Measurements from ENCODE around the gene SIRPA. TPM values are rescaled to one million over a fixed set of nuclear protein-coding genes. Genes with fewer than 3 reads are reported as not detected.

Gene SIRPA
- total and polyA plus RNA-seq, 2 of the 8 experiments (the other 6 are each of a cell fraction or from before 2014, with no cell fraction given) = 3.9 to 4.3 TPM

- Histone ChIP-seq H4K20me1 (replicated peaks in 1 of 2; ENCODE audit: control insufficient read depth in 1 of 2, insufficient read depth in 2 of 2, low read length in 2 of 2) (no peaks in the 10 kb centered on the region), H2BK5ac (ENCODE audit: low read depth, low read length) (no peak overlapping the region; the same call in 1 of the 2 replicates), H3K23me2 (ENCODE audit: low read depth, low read length) (no peaks in the 10 kb centered on the region), H2BK20ac (ENCODE audit: low read length) (no peak overlapping the region), H4K5ac (ENCODE audit: insufficient read length, low read depth, low read length) (no peak overlapping the region), H2BK120ac (replicated peaks; ENCODE audit: low read depth, low read length) (no peak overlapping the region), H3K14ac (ENCODE audit: insufficient read length) (no peak overlapping the region), H2BK15ac (ENCODE audit: low read length) (0 out of 2 replicates have a peak overlapping the region, but pooled peaks have one; percentile 61), H3K23ac (ENCODE audit: insufficient read length) (no peak overlapping the region), H3K36me3 (ENCODE audit: control insufficient read depth in 2 of 4, insufficient read depth in 4 of 4, low read length in 3 of 4) (no peaks in the 10 kb centered on the region), H3K27ac (ENCODE audit: low read depth, low read length) (no peak overlapping the region), H3K9ac (replicated peaks in 1 of 4; ENCODE audit: extremely low read depth in 1 of 4, low read depth in 3 of 4, low read length in 3 of 4) (no peak overlapping the region), H4K8ac (ENCODE audit: extremely low read depth, insufficient read depth, low read length) (no peak overlapping the region), H3K18ac (ENCODE audit: extremely low read depth, low read length) (no peak overlapping the region), H3K79me1 (ENCODE audit: low read depth, low read length) (no peaks in the 10 kb centered on the region), H2AK5ac (ENCODE audit: low read depth, low read length) (peak overlapping the region; percentile 53; the same call in 1 of the 2 replicates), H3K56ac (replicated peaks; ENCODE audit: insufficient read length, low read depth, low read length) (no peak overlapping the region), H3K4me2 (ENCODE audit: insufficient read depth in 1 of 2, low read depth in 2 of 2, low read length in 2 of 2) (no peak overlapping the region), H3K27me3 (replicated peaks in 1 of 4; ENCODE audit: control insufficient read depth in 3 of 4, extremely low read depth in 1 of 4, insufficient read depth in 3 of 4, low read length in 3 of 4) (peaks cover 0 to 8% (median 5%) of the 10 kb centered on the region in 4 experiments; a peak in 4 of 7 replicates), H3K79me2 (ENCODE audit: control insufficient read depth in 1 of 2, insufficient read depth in 2 of 2, low read length in 2 of 2) (no peaks in the 10 kb centered on the region), H3K9me3 (ENCODE audit: insufficient read depth in 2 of 2, low read depth in 1 of 2, low read length in 1 of 2) (no peaks in the 10 kb centered on the region), H3K4me3 (ENCODE audit: extremely low read depth in 1 of 4, insufficient read depth in 2 of 4, low read depth in 3 of 4, low read length in 4 of 4) (no peak overlapping the region), H4K91ac (replicated peaks; ENCODE audit: insufficient read length, low read length) (no peak overlapping the region), H2AFZ (ENCODE audit: low read length) (no peak overlapping the region), H2BK12ac (ENCODE audit: low read depth, low read length) (peak overlapping the region; percentile 75; the same call in 1 of the 2 replicates), H3K4me1 (replicated peaks in 1 of 4; ENCODE audit: control insufficient read depth in 3 of 4, insufficient read depth in 4 of 4, low read length in 3 of 4) (peaks cover 4 to 22% (median 10%) of the 10 kb centered on the region in 4 experiments; a peak in 6 of 7 replicates), H3K4ac (replicated peaks; ENCODE audit: insufficient read length, low read depth, low read length) (no peak overlapping the region)
- WGBS, 2 experiments (ENCODE audit: extremely low coverage in 1 of 2, insufficient coverage in 1 of 2, insufficient read length in 1 of 2, insufficient replicate concordance in 2 of 2, low coverage in 1 of 2, low lambda C conversion rate in 2 of 2, missing lambda C conversion rate in 1 of 2) = 85% methylated on average over 6 of the region's 6 CpGs; no CpG with 5 or more reads in 1 of the 2 experiments
- no peak for DNase-seq (ENCODE audit: low read depth in 1 of 2, low spot score in 2 of 2)
- TF ChIP-seq CTBP2 (IDR thresholded peaks at IDR 0.05; ENCODE audit: borderline replicate concordance, insufficient read depth, insufficient read length, low read length) (no peak), ZNF274 (IDR thresholded peaks at IDR 0.05; ENCODE audit: borderline replicate concordance, extremely low read depth, low read length) (no peak)
- no peak for FAIRE-seq
- ChIA-PET POLR2A (ENCODE audit: partially characterized antibody) (interaction anchor here (2.0 kb wide), 1 partner anchor 9 kb away, joined by 5 read pairs; no protein-coding TSS in a partner anchor), CTCF (ENCODE audit: partially characterized antibody) (interaction anchor here (0.7 to 9.9 kb wide), 7 partner anchors 12 to 187 kb away, joined by 3 to 51 read pairs (median 3); no protein-coding TSS in a partner anchor)
Measured at GRCh38 chr20:1952737-1953530, 57.7 kb downstream of the SIRPA start.
